ENCODE data around the gene LMF1. TPM values are rescaled to one million over a fixed set of nuclear protein-coding genes. Genes with fewer than 3 reads are reported as not detected.

LMF1 gene
- total and polyA plus RNA-seq, 2 of the 4 experiments (the other 2 are of a cell fraction): 7.7 to 13.1 TPM

GRCh38 chr16:908526-909155, 62.1 kb downstream of the LMF1 start:
- Histone ChIP-seq H2AK9ac (replicated peaks; ENCODE audit: low read depth, low read length, poor library complexity) (no peak overlapping the region), H3K79me1 (ENCODE audit: low read depth in 1 of 2, low read length in 2 of 2) (no peaks in the 10 kb centered on the region), H2AFZ (replicated peaks; ENCODE audit: low read length, poor library complexity) (no peak overlapping the region), H2BK120ac (ENCODE audit: low read depth, low read length) (no peak overlapping the region), H3K27me3 (ENCODE audit: control insufficient read depth, insufficient read depth, low read length) (no peaks in the 10 kb centered on the region), H3K9ac (ENCODE audit: low read depth, low read length) (no peak overlapping the region), H3K36me3 (ENCODE audit: control insufficient read depth, insufficient read depth, low read length) (peaks cover 10% of the 10 kb centered on the region), H3K9me1 (ENCODE audit: insufficient read depth, low read length) (no peaks in the 10 kb centered on the region), H4K5ac (ENCODE audit: low read depth, low read length) (no peak overlapping the region), H2BK15ac (ENCODE audit: low read depth, low read length) (no peak overlapping the region), H3K14ac (replicated peaks; ENCODE audit: low read depth, low read length) (no peak overlapping the region), H4K8ac (ENCODE audit: low read depth in 2 of 2, low read length in 2 of 2) (no peak overlapping the region), H3K23ac (ENCODE audit: low read depth, low read length) (no peak overlapping the region), H3K4me3 (ENCODE audit: insufficient read depth, low read depth, low read length) (no peak overlapping the region), H3K4ac (ENCODE audit: low read depth, low read length) (no peak overlapping the region), H3K27ac (ENCODE audit: insufficient read depth, low read length) (no peak overlapping the region), H2BK20ac (ENCODE audit: low read depth, low read length) (no peak overlapping the region), H2BK5ac (ENCODE audit: low read depth, low read length, poor library complexity, severe bottlenecking) (no peak overlapping the region), H3K4me2 (ENCODE audit: low read depth, low read length) (no peak overlapping the region), H4K20me1 (ENCODE audit: insufficient read depth, low read length) (no peaks in the 10 kb centered on the region), H2AK5ac (ENCODE audit: low read depth, low read length) (no peak overlapping the region), H4K91ac (ENCODE audit: insufficient read depth, low read depth, low read length) (no peak overlapping the region), H3K4me1 (ENCODE audit: control insufficient read depth, insufficient read depth, low read length) (no peaks in the 10 kb centered on the region), H3K9me3 (ENCODE audit: control insufficient read depth, insufficient read depth, low read length) (peaks cover 8% of the 10 kb centered on the region; the same call in 1 of the 2 replicates), H3K18ac (ENCODE audit: low read depth, low read length) (no peak overlapping the region), H3K56ac (ENCODE audit: extremely low read depth, insufficient read depth, low read length) (no peak overlapping the region)
- dilution Hi-C loops (cut with HindIII; ENCODE audit: low sequenced_read_pairs, unreplicated experiment) (no loop called here), intact Hi-C loops (cut with micrococcal nuclease) (no loop called here), in situ Hi-C loops (cut with MboI; ENCODE audit: low sequenced_read_pairs) (no loop called here)
- TF ChIP-seq CHD1 (IDR thresholded peaks at IDR 0.05; ENCODE audit: low read depth, low read length) (no peak), RAD21 (IDR thresholded peaks at IDR 0.05; ENCODE audit: low read length) (no peak), BHLHE40 (IDR thresholded peaks at IDR 0.05; ENCODE audit: low read depth, low read length) (no peak), FOS (IDR thresholded peaks at IDR 0.05; ENCODE audit: low read depth, low read length) (no peak), RCOR1 (IDR thresholded peaks at IDR 0.05; ENCODE audit: insufficient replicate concordance, low read length) (no peak), NFE2L2 (IDR thresholded peaks at IDR 0.05; ENCODE audit: low read depth, low read length) (no peak), POLR2A (IDR thresholded peaks at IDR 0.05; ENCODE audit: low read depth, low read length) (no peak), CEBPB (IDR thresholded peaks at IDR 0.05; ENCODE audit: low read depth, low read length) (no peak), SMC3 (IDR thresholded peaks at IDR 0.05; ENCODE audit: low read depth, low read length) (no peak), MAZ (IDR thresholded peaks at IDR 0.05; ENCODE audit: borderline replicate concordance, low read depth, low read length) (no peak), MAFK (IDR thresholded peaks at IDR 0.05; ENCODE audit: low read depth, low read length) (no peak), CTCF (conservative IDR thresholded peaks at IDR 0.05; ENCODE audit: low read depth, low read length) (no peak), MXI1 (IDR thresholded peaks at IDR 0.05; ENCODE audit: borderline replicate concordance, low read depth, low read length) (no peak), ELK1 (IDR thresholded peaks at IDR 0.05; ENCODE audit: borderline replicate concordance, low read depth, low read length) (no peak), RFX5 (IDR thresholded peaks at IDR 0.05; ENCODE audit: low read depth, low read length) (no peak), USF2 (IDR thresholded peaks at IDR 0.05; ENCODE audit: low read depth, low read length) (no peak)
- no peak for ATAC-seq (ENCODE audit: low read depth)
- no peak for DNase-seq
- no TSS peak for BruUV-seq (replicated peaks)
- ChIA-PET CTCF (no interaction called here), POLR2A (ENCODE audit: unreplicated experiment) (no interaction called here)
- 100% methylated on average over 1 of the region's 15 CpGs; no CpG with 5 or more reads in 1 of the 2 experiments for WGBS, 2 experiments (ENCODE audit: extremely low coverage in 2 of 2, insufficient read length in 1 of 2)
